Pancreas (tissue), 10 donors: ENCODE data around the gene BBX. TPM values are rescaled to one million over a fixed set of nuclear protein-coding genes. Genes with fewer than 3 reads are reported as not detected.

Source experiments
- ATAC-seq, 4 donors: fragments of 200-7000 bp; cut with Tn5 transposase; one replicate each; pipeline versions ENCODE4 v1.8.0 to v1.9.1; 2020; ENCODE audit warnings: mild to moderate bottlenecking in 4 of 4, moderate library complexity in 4 of 4
- DNase-seq, 6 donors: peaks; one replicate each; pipeline ENCODE4 v3.0.0-alpha.2; 2020
- FAIRE-seq: peaks from 2 replicates; lab custom pipeline; 2012; peaks lifted over from hg19 to GRCh38; lab: Jason Lieb, UNC
- H3K27ac ChIP-seq, 4 donors: fragments of 200-600 bp; sonication (generic); 1 replicate in 3 of 4; 2 replicates in 1 of 4; pipeline versions ENCODE4 v1.5.0 to v1.8.0; 2020
- H3K27me3 ChIP-seq, 4 donors: fragments of 200-600 bp; one replicate each; pipeline ENCODE4 v1.8.0; 2021
- H3K36me3 ChIP-seq, 3 donors: fragments of 200-600 bp; sonication (generic) in 1 of 3; one replicate each; pipeline versions ENCODE4 v1.5.0 to v1.8.0; 2020 to 2021
- H3K4me1 ChIP-seq, 3 donors: fragments of 200-600 bp; one replicate each; pipeline ENCODE4 v1.8.0; 2021
- H3K4me3 ChIP-seq, 4 donors: fragments of 200-600 bp; sonication (generic) in 2 of 4; one replicate each; pipeline versions ENCODE4 v1.5.0 to v1.8.0; 2020 to 2021
- H3K9me3 ChIP-seq, 4 donors: fragments of 200-600 bp; one replicate each; pipeline ENCODE4 v1.8.0; 2021
- WGBS, 2 donors: extraction: QIAGEN DNeasy Blood & Tissue Kit; methylation state at CpG; one replicate each; pipeline ENCODE4 v1.1.7; 2013; 5-methylcytosine and 5-hydroxymethylcytosine counted together
- intact Hi-C, 3 donors: fragments of 100-400 bp; cut with DNase I; formaldehyde crosslinking; loops; one replicate each; pipeline versions ENCODE4 v1.11.1 to v1.14.2; 2022
- polyA plus RNA-seq, 2 donors: library from polyadenylated mRNA; stranded (reverse); fragments of 200-250 nt; gene quantifications; one replicate each; pipeline ENCODE4 v1.2.3, GENCODE V29; 2013
- total RNA-seq, 6 donors: library from RNA; stranded (reverse); fragmentation: NEBNext Ultra II Directional in 4 of 6; extraction: Animal tissue kit (Norgen Biotek cat#: 25700) in 4 of 6; gene quantifications; one replicate each; pipeline versions ENCODE4 v1.2.1 to v1.2.4, GENCODE V29; 2021 to 2023
- TF ChIP-seq, protein P1 (sequence below), 4 donors: fragments of 200-600 bp; sonication (generic) in 3 of 4; IDR thresholded peaks; one replicate each; pipeline versions ENCODE4 v1.5.0 to v1.8.0; 2021; ENCODE audit warnings: antibody characterized with exemption in 4 of 4
- donor health status: healthy with polysubstance abuse.
- donor health status: DM: no; HTN: no; CAD: no; lungs with moderate emphysema.
- donor health status: DM: no; HTN: no; CAD: no.
- donor health status: control.
- donor health status: control.
- donor health status: Bipolar disorder and iron deficiency.
- donor health status: DM: yes; HTN: yes; CAD: no.
- donor health status: DM: no; HTN: no; CAD: no.
- donor health status: DM: no; HTN: no; CAD: no.
- donor health status: DM: yes; HTN: yes; CAD: no.

Gene BBX
- total and polyA plus RNA-seq, 8 donors = 3.9 to 43.8 (median 19.8) TPM

DNA sequence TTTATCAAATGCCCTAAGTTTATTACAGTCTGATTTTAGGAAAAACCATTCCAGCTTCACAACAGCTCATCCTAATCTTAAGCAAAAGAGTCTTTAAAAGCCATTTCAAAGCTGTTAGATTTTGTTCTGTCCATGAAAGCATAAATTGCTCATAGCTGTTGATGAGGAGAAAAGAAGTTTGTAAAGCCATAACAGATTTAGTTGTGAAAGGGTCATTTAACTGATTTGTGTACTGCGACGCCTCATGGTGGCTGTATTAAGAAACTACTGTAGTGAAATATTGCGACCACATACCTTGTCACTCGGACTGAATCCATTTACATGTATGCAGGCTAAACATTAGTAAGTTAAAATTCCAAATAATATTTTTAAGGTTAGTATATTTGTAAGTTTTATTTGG, 20.9 kb downstream of the BBX start:
- FAIRE-seq (no peak), ATAC-seq (peak in 1 of 4 donors; percentile 43), DNase-seq (no peak)
- TF ChIP-seq, protein P1, sequence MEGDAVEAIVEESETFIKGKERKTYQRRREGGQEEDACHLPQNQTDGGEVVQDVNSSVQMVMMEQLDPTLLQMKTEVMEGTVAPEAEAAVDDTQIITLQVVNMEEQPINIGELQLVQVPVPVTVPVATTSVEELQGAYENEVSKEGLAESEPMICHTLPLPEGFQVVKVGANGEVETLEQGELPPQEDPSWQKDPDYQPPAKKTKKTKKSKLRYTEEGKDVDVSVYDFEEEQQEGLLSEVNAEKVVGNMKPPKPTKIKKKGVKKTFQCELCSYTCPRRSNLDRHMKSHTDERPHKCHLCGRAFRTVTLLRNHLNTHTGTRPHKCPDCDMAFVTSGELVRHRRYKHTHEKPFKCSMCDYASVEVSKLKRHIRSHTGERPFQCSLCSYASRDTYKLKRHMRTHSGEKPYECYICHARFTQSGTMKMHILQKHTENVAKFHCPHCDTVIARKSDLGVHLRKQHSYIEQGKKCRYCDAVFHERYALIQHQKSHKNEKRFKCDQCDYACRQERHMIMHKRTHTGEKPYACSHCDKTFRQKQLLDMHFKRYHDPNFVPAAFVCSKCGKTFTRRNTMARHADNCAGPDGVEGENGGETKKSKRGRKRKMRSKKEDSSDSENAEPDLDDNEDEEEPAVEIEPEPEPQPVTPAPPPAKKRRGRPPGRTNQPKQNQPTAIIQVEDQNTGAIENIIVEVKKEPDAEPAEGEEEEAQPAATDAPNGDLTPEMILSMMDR (IDR thresholded peaks at IDR 0.05) = no peak
- Histone ChIP-seq H3K36me3 (no peaks in the 10 kb centered on the region), H3K27me3 (no peaks in the 10 kb centered on the region), H3K4me1 (peaks cover 0 to 10% (median 0%) of the 10 kb centered on the region in 3 donors), H3K9me3 (no peaks in the 10 kb centered on the region), H3K27ac (no peak overlapping the region), H3K4me3 (no peak overlapping the region)
- intact Hi-C loops = no loop called here
- 66 to 72% methylated on average over 4 of the region's 4 CpGs for WGBS, 2 donors

DNA sequence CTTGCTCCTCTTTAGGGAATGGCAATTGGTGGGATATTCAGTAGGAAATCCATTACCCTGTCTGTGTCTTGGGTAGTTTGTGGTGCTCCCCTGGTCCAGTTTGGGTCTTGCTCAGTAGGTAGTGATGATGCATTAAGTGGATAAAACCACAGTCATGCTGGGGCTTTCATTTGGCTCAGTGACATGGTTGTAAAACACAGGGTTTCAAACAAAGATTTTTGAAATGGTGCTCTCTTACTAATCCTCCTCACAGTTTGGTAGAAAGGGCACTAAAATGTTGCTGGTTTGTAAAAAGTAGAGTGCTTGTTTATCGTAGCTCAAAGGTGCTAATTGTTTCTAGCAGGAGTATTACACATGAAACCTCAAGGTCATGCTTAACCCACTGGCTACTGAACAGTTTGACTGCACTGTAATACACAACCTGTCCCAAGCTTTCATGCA, 22.9 kb downstream of the BBX start:
- DNase-seq (no peak), FAIRE-seq (no peak), ATAC-seq (peak in 3 of 4 donors; percentile 50 to 78 (median 53))
- H3K9me3 ChIP-seq = no peaks in the 10 kb centered on the region
- TF ChIP-seq, protein P1 (IDR thresholded peaks at IDR 0.05) = no peak
- no peak overlapping the region for H3K4me3 ChIP-seq
- no peaks in the 10 kb centered on the region for H3K36me3 ChIP-seq
- intact Hi-C loops = no loop called here
- no peaks in the 10 kb centered on the region for H3K27me3 ChIP-seq
- peaks cover 0 to 10% (median 0%) of the 10 kb centered on the region in 3 donors for H3K4me1 ChIP-seq
- 5 to 7% methylated on average over 1 of the region's 1 CpG for WGBS, 2 donors
- no peak overlapping the region for H3K27ac ChIP-seq

DNA sequence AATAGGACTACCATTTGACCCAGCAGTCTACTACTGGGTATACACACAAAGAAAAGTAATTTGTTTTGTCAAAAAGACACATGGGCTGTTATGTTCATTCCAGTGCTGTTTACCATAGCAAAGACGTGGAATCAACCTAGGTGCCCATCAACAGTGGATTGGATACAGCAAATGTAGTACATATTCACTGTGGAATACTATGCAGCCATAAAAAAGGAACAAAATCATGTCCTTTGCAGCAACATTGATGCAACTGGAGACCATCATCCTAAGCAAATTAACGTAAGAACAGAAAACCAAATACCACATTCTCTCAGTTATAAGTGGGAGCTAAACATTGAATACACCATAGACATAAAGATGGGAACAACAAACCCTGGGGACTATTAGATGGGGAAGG, 25.8 kb downstream of the BBX start:
- FAIRE-seq (no peak), ATAC-seq (no peak), DNase-seq (no peak)
- H3K4me1 ChIP-seq = peaks cover 0 to 10% (median 0%) of the 10 kb centered on the region in 3 donors
- no peaks in the 10 kb centered on the region for H3K36me3 ChIP-seq
- H3K9me3 ChIP-seq = no peaks in the 10 kb centered on the region
- 95 to 97% methylated on average over 2 of the region's 2 CpGs for WGBS, 2 donors
- no peaks in the 10 kb centered on the region for H3K27me3 ChIP-seq
- H3K4me3 ChIP-seq = no peak overlapping the region
- TF ChIP-seq, protein P1 (IDR thresholded peaks at IDR 0.05) = no peak
- no peak overlapping the region for H3K27ac ChIP-seq
- intact Hi-C loops = no loop called here

DNA sequence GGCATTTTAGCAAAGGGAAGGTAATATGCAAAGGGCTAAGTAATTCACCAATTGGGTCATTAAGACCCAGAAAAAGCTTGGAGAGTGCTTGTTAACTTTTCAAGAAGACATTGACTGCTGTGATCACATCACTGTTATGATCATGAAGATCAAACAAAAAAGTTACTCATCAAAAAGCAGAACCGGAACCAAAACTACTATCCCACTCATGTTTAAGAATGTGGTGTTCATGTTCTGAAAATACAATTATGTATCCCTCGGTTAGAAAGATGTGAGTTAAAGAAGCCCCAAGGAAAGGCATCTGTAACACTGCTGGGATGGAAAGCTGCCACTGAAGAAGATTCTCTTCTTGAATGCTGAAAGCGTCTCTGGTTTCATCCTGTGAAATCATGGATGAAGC, 32.6 kb downstream of the BBX start:
- DNase-seq (no peak), ATAC-seq (no peak), FAIRE-seq (no peak)
- TF ChIP-seq, protein P1 (IDR thresholded peaks at IDR 0.05) = no peak
- Histone ChIP-seq H3K4me3 (no peak overlapping the region), H3K4me1 (no peaks in the 10 kb centered on the region), H3K9me3 (no peaks in the 10 kb centered on the region), H3K27me3 (no peaks in the 10 kb centered on the region), H3K27ac (no peak overlapping the region), H3K36me3 (no peaks in the 10 kb centered on the region)
- intact Hi-C loops = no loop called here
- WGBS, 2 donors = 94 to 97% methylated on average over 3 of the region's 3 CpGs

DNA sequence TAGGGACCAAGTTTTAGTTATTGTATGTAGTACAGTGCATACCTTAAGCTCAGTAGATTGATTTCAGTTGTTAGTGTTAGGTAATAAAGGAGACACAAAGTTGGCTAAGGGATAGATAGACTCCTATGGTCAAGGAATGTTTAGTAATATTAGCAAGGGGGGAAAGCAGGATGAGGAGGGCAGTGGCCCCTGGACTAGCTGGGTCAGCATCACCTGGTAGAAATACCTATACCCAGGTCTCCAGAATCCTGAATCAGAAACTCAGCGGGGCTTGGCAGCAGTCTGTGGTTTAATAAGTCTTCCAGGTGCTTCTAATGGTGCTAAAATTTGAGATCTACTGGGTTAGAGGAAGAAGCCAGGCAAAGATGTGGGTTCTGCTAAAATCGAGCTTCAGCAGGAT, 35.0 kb downstream of the BBX start:
- Histone ChIP-seq H3K9me3 (no peaks in the 10 kb centered on the region), H3K4me3 (no peak overlapping the region), H3K4me1 (no peaks in the 10 kb centered on the region), H3K27me3 (no peaks in the 10 kb centered on the region), H3K36me3 (no peaks in the 10 kb centered on the region), H3K27ac (no peak overlapping the region)
- DNase-seq = no peak
- intact Hi-C loops = no loop called here
- TF ChIP-seq, protein P1 (IDR thresholded peaks at IDR 0.05) = no peak
- no peak for FAIRE-seq
- WGBS, 2 donors = 86 to 87% methylated on average over 2 of the region's 2 CpGs
- ATAC-seq = no peak
